Type B pancreatic cell (in vitro differentiated cells): Measurements from ENCODE around the gene PPP2R1B. TPM values are rescaled to one million over a fixed set of nuclear protein-coding genes. Genes with fewer than 3 reads are reported as not detected.

Experiments used
- DNase-seq: peaks from one replicate; pipeline ENCODE4 v3.0.0; 2021; ENCODE audit warnings: mixed read lengths; ENCODE audit not compliant: unreplicated experiment; ENCODE audit errors: extremely low spot score
- H3K27ac Mint-ChIP-seq: 2 replicates; pipeline ENCODE4 v1.8.0; 2021; ENCODE audit warnings: mild to moderate bottlenecking, mixed read lengths
- H3K27me3 Mint-ChIP-seq: 2 replicates; pipeline ENCODE4 v1.8.0; 2021; ENCODE audit warnings: mixed read lengths
- H3K36me3 Mint-ChIP-seq: 2 replicates; pipeline ENCODE4 v1.8.0; 2021; ENCODE audit warnings: mixed read lengths
- H3K4me1 Mint-ChIP-seq: one replicate; pipeline ENCODE4 v1.8.0; 2021; ENCODE audit warnings: mixed read lengths; ENCODE audit not compliant: unreplicated experiment
- H3K4me3 Mint-ChIP-seq: 2 replicates; pipeline ENCODE4 v1.8.0; 2021; ENCODE audit warnings: mild to moderate bottlenecking, mixed read lengths
- H3K9me3 Mint-ChIP-seq: 2 replicates; pipeline ENCODE4 v1.8.0; 2021; ENCODE audit warnings: mixed read lengths
- total RNA-seq: library from RNA; stranded (reverse); gene quantifications from 2 replicates; pipeline ENCODE4 v1.2.1, GENCODE V29; 2021; ENCODE audit warnings: low replicate concordance
- TF ChIP-seq, protein P1 (sequence below): fragments of 200-600 bp; sonication (generic); conservative IDR thresholded peaks from 2 replicates; pipeline ENCODE4 v1.5.0; 2021; ENCODE audit warnings: antibody characterized with exemption, mild to moderate bottlenecking

PPP2R1B gene
- total RNA-seq, 1 donor from 2014 or later: 52.3 TPM

DNA sequence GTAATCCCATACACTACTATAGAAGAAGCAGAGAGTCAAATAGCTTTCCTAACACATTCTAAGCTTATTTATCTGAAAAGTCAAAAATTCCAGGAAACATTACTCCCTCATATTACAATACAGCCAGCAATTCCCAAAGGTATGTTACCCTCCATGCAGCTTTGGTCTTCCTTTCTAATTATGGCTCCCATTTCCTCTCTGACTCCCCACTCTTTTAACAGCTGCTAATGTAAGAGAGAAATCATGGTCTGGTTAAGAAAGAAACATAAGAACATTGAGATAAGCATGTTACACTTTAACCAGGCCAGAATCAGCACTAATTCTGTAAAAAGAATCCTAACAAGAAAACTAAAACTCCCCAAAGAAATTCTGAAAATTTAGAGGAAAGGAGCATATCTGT is 6.8 kb downstream of the PPP2R1B start:
- H3K36me3 Mint-ChIP-seq: peaks cover 40% of the 10 kb centered on the region
- H3K4me3 Mint-ChIP-seq: no peak overlapping the region
- TF ChIP-seq, protein P1, sequence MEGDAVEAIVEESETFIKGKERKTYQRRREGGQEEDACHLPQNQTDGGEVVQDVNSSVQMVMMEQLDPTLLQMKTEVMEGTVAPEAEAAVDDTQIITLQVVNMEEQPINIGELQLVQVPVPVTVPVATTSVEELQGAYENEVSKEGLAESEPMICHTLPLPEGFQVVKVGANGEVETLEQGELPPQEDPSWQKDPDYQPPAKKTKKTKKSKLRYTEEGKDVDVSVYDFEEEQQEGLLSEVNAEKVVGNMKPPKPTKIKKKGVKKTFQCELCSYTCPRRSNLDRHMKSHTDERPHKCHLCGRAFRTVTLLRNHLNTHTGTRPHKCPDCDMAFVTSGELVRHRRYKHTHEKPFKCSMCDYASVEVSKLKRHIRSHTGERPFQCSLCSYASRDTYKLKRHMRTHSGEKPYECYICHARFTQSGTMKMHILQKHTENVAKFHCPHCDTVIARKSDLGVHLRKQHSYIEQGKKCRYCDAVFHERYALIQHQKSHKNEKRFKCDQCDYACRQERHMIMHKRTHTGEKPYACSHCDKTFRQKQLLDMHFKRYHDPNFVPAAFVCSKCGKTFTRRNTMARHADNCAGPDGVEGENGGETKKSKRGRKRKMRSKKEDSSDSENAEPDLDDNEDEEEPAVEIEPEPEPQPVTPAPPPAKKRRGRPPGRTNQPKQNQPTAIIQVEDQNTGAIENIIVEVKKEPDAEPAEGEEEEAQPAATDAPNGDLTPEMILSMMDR: no peak
- peaks cover 5% of the 10 kb centered on the region for H3K4me1 Mint-ChIP-seq
- DNase-seq: no peak
- H3K27ac Mint-ChIP-seq: no peak overlapping the region
- no peaks in the 10 kb centered on the region for H3K9me3 Mint-ChIP-seq
- H3K27me3 Mint-ChIP-seq: no peaks in the 10 kb centered on the region

- no peak overlapping the region for H3K4me3 Mint-ChIP-seq
Measured at GRCh38 chr11:111756097-111756496, 10.1 kb downstream of the PPP2R1B start.

DNA sequence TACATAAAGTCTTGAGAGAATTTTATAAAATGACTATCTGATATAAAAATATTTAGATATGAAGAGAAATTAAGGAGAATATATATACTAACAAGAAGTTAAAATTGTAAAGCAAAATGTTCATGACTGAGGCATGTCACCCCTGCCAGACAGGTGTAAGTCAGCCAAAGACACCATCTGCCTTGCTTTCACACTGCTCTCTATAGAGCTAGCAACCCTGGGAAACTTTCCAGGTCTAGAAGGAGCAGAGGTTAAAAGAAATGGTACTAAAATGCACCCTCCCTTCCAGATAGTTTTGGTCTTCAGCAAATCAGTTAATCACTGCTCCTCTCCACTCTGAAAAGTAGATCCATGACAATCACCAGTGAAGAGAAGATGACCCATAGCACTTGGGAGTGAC is 16.5 kb downstream of the PPP2R1B start:
- Mint-ChIP-seq H3K4me1 (no peaks in the 10 kb centered on the region), H3K27ac (no peak overlapping the region), H3K27me3 (no peaks in the 10 kb centered on the region), H3K9me3 (no peaks in the 10 kb centered on the region), H3K36me3 (peaks cover 50% of the 10 kb centered on the region), H3K4me3 (no peak overlapping the region)
- no peak for DNase-seq
- TF ChIP-seq, protein P1: no peak

More at GRCh38 chr11:111756097-111756496, 10.1 kb downstream of the PPP2R1B start:
- H3K27ac Mint-ChIP-seq: no peak overlapping the region
- H3K4me1 Mint-ChIP-seq: no peaks in the 10 kb centered on the region
- no peaks in the 10 kb centered on the region for H3K9me3 Mint-ChIP-seq
- DNase-seq: no peak
- TF ChIP-seq, protein P1: no peak
- H3K36me3 Mint-ChIP-seq: peaks cover 39% of the 10 kb centered on the region
- H3K27me3 Mint-ChIP-seq: no peaks in the 10 kb centered on the region

- H3K9me3 Mint-ChIP-seq: no peaks in the 10 kb centered on the region
- no peak for DNase-seq
- no peaks in the 10 kb centered on the region for H3K27me3 Mint-ChIP-seq
- TF ChIP-seq, protein P1: no peak
- no peaks in the 10 kb centered on the region for H3K4me1 Mint-ChIP-seq
- no peak overlapping the region for H3K27ac Mint-ChIP-seq
- peaks cover 55% of the 10 kb centered on the region for H3K36me3 Mint-ChIP-seq
- no peak overlapping the region for H3K4me3 Mint-ChIP-seq
Measured at GRCh38 chr11:111748035-111748804, 18.0 kb downstream of the PPP2R1B start.

- no peak overlapping the region for H3K27ac Mint-ChIP-seq
- DNase-seq: no peak
- H3K36me3 Mint-ChIP-seq: peaks cover 63% of the 10 kb centered on the region
- TF ChIP-seq, protein P1: no peak
- H3K9me3 Mint-ChIP-seq: no peaks in the 10 kb centered on the region
- H3K4me3 Mint-ChIP-seq: no peak overlapping the region
- no peaks in the 10 kb centered on the region for H3K27me3 Mint-ChIP-seq
- no peaks in the 10 kb centered on the region for H3K4me1 Mint-ChIP-seq
Measured at GRCh38 chr11:111745719-111746504, 20.3 kb downstream of the PPP2R1B start.
